Astrocyte (in vitro differentiated cells and primary cell): Measurements from ENCODE around the gene ACTG1. TPM values are rescaled to one million over a fixed set of nuclear protein-coding genes. Genes with fewer than 3 reads are reported as not detected.

Source experiments
- DNase-seq: peaks from one replicate; pipeline ENCODE4 v3.0.0-alpha.2; 2010; ENCODE audit warnings: low read depth
- FAIRE-seq: peaks from 2 replicates; lab custom pipeline; 2011; peaks lifted over from hg19 to GRCh38; lab: Jason Lieb, UNC
- H2AFZ ChIP-seq: 2 replicates; pipeline ENCODE4 v1.6.0; 2012; ENCODE audit warnings: low read depth, low read length, inconsistent platforms
- H3K27ac ChIP-seq: 2 replicates; pipeline ENCODE4 v1.5.1; 2011; ENCODE audit warnings: low read depth, low read length, inconsistent platforms
- H3K27me3 ChIP-seq: 2 replicates; pipeline ENCODE4 v1.6.0; 2011; ENCODE audit warnings: low read length, inconsistent platforms; ENCODE audit not compliant: insufficient read depth
- H3K36me3 ChIP-seq: 2 replicates; pipeline ENCODE4 v1.5.1; 2011; ENCODE audit warnings: low read length, inconsistent platforms; ENCODE audit not compliant: insufficient read depth
- H3K4me1 ChIP-seq: 2 replicates; pipeline ENCODE4 v1.5.1; 2011; ENCODE audit warnings: low read length, inconsistent platforms; ENCODE audit not compliant: insufficient read depth
- H3K4me2 ChIP-seq: 2 replicates; pipeline ENCODE4 v1.6.0; 2012; ENCODE audit warnings: low read length, inconsistent platforms
- H3K4me3 ChIP-seq: 2 replicates; pipeline ENCODE4 v1.5.1; 2011; ENCODE audit warnings: low read depth, mild to moderate bottlenecking, low read length, inconsistent platforms; ENCODE audit not compliant: insufficient read depth
- H3K79me2 ChIP-seq: 2 replicates; pipeline ENCODE4 v1.6.0; 2012; ENCODE audit warnings: mild to moderate bottlenecking, low read length, inconsistent platforms; ENCODE audit not compliant: insufficient read depth
- H3K9ac ChIP-seq: 2 replicates; pipeline ENCODE4 v1.6.0; 2012; ENCODE audit warnings: mild to moderate bottlenecking, low read length, inconsistent platforms
- H3K9me3 ChIP-seq: 2 replicates; pipeline ENCODE4 v1.5.1; 2012; ENCODE audit warnings: low read depth, mild to moderate bottlenecking, low read length, inconsistent platforms; ENCODE audit not compliant: insufficient read depth
- H4K20me1 ChIP-seq: 2 replicates; pipeline ENCODE4 v1.6.0; 2012; ENCODE audit warnings: low read length, inconsistent platforms; ENCODE audit not compliant: insufficient read depth
- H3K27ac Mint-ChIP-seq: one replicate; pipeline ENCODE4 v1.8.0; 2021; ENCODE audit warnings: mild to moderate bottlenecking, mixed read lengths; ENCODE audit not compliant: unreplicated experiment
- H3K27me3 Mint-ChIP-seq: one replicate; pipeline ENCODE4 v1.8.0; 2021; ENCODE audit warnings: low read depth, mixed read lengths; ENCODE audit not compliant: unreplicated experiment
- H3K36me3 Mint-ChIP-seq: one replicate; pipeline ENCODE4 v1.8.0; 2021; ENCODE audit warnings: low read depth, mixed read lengths; ENCODE audit not compliant: unreplicated experiment
- H3K4me1 Mint-ChIP-seq: one replicate; pipeline ENCODE4 v1.8.0; 2021; ENCODE audit warnings: low read depth, mixed read lengths; ENCODE audit not compliant: unreplicated experiment
- H3K4me3 Mint-ChIP-seq: one replicate; pipeline ENCODE4 v1.8.0; 2021; ENCODE audit warnings: mild to moderate bottlenecking, moderate library complexity, mixed read lengths; ENCODE audit not compliant: unreplicated experiment
- H3K9me3 Mint-ChIP-seq: one replicate; pipeline ENCODE4 v1.8.0; 2021; ENCODE audit warnings: mild to moderate bottlenecking, mixed read lengths; ENCODE audit not compliant: unreplicated experiment
- CTCF ChIP-seq: IDR thresholded peaks from 2 replicates; pipeline ENCODE4 v1.5.1; 2011; ENCODE audit warnings: low read depth, mild to moderate bottlenecking, inconsistent platforms, low read length, moderate library complexity; ENCODE audit not compliant: insufficient read depth
- EZH2 ChIP-seq: IDR thresholded peaks from 2 replicates; pipeline ENCODE4 v1.6.1; 2012; ENCODE audit warnings: mild to moderate bottlenecking, low read length, inconsistent platforms; ENCODE audit not compliant: insufficient read depth
- total RNA-seq: library from RNA; stranded (reverse); gene quantifications from 2 replicates; pipeline ENCODE4 v1.2.1, GENCODE V29; 2021

ACTG1 gene
- total RNA-seq, 1 donor from 2014 or later = 7,369 TPM

GRCh38 chr17:81518785-81519283 is 6.2 kb upstream of the ACTG1 start:
- Histone ChIP-seq H2AFZ (no peak overlapping the region), H3K36me3 (no peaks in the 10 kb centered on the region), H3K4me1 (peaks cover 50% of the 10 kb centered on the region), H3K9me3 (no peaks in the 10 kb centered on the region), H3K4me3 (peak overlapping the region; percentile 44), H4K20me1 (peaks cover 51% of the 10 kb centered on the region), H3K9ac (peak overlapping the region; percentile 43), H3K79me2 (peaks cover 45% of the 10 kb centered on the region), H3K27me3 (peaks cover 2% of the 10 kb centered on the region), H3K4me2 (peak overlapping the region; percentile 90), H3K27ac (no peak overlapping the region)
- Mint-ChIP-seq H3K4me1 (peaks cover 14% of the 10 kb centered on the region), H3K27ac (no peak overlapping the region), H3K36me3 (no peaks in the 10 kb centered on the region), H3K4me3 (peak overlapping the region; percentile 82), H3K9me3 (no peaks in the 10 kb centered on the region), H3K27me3 (no peaks in the 10 kb centered on the region)
- TF ChIP-seq CTCF = no peak
- no peak for TF ChIP-seq EZH2
- DNase-seq (no peak), FAIRE-seq (no peak)

GRCh38 chr17:81518113-81518784 is 5.7 kb upstream of the ACTG1 start:
- Histone ChIP-seq H3K4me3 (peak overlapping the region; percentile 44), H3K36me3 (no peaks in the 10 kb centered on the region), H2AFZ (no peak overlapping the region), H3K27ac (no peak overlapping the region), H3K9ac (peak overlapping the region; percentile 1), H3K27me3 (peaks cover 2% of the 10 kb centered on the region), H3K4me1 (peaks cover 51% of the 10 kb centered on the region), H3K79me2 (peaks cover 50% of the 10 kb centered on the region), H4K20me1 (peaks cover 46% of the 10 kb centered on the region), H3K4me2 (peak overlapping the region; percentile 90), H3K9me3 (no peaks in the 10 kb centered on the region)
- H3K9me3 Mint-ChIP-seq = no peaks in the 10 kb centered on the region
- TF ChIP-seq CTCF (no peak), EZH2 (no peak)
- no peak for FAIRE-seq
- no peak for DNase-seq
- peak overlapping the region; percentile 90 for H3K27ac Mint-ChIP-seq
- H3K4me1 Mint-ChIP-seq = peaks cover 14% of the 10 kb centered on the region
- H3K27me3 Mint-ChIP-seq = no peaks in the 10 kb centered on the region
- H3K36me3 Mint-ChIP-seq = no peaks in the 10 kb centered on the region
- H3K4me3 Mint-ChIP-seq = peak overlapping the region; percentile 82
